Raji (cell line): Measurements from ENCODE around the gene ADNP2.

Source experiments
- POLR2A ChIP-seq: IDR thresholded peaks from 2 replicates; pipeline ENCODE4 v1.6.1; 2011; ENCODE audit warnings: low read depth, low read length, control low read depth; ENCODE audit not compliant: insufficient read depth

ADNP2 gene

GRCh38 chr18:80171054-80171872 lies 62.2 kb downstream of the ADNP2 start:
- TF ChIP-seq POLR2A, result no peak

- no peak for TF ChIP-seq POLR2A
Measured at GRCh38 chr18:80172056-80172455, 63.0 kb downstream of the ADNP2 start.

- no peak for TF ChIP-seq POLR2A
Measured at GRCh38 chr18:80173060-80173459, 64.0 kb downstream of the ADNP2 start.

- no peak for TF ChIP-seq POLR2A
Measured at GRCh38 chr18:80175451-80176204, 66.6 kb downstream of the ADNP2 start.

GRCh38 chr18:80176334-80177073 lies 67.4 kb downstream of the ADNP2 start:
- no peak for TF ChIP-seq POLR2A

GRCh38 chr18:80177128-80177527 lies 68.1 kb downstream of the ADNP2 start:
- no peak for TF ChIP-seq POLR2A

GRCh38 chr18:80178935-80179818 lies 70.1 kb downstream of the ADNP2 start:
- TF ChIP-seq POLR2A, result no peak

- TF ChIP-seq POLR2A, result no peak
Measured at GRCh38 chr18:80179857-80180558, 70.9 kb downstream of the ADNP2 start.

GRCh38 chr18:80180778-80181564 lies 71.9 kb downstream of the ADNP2 start:
- no peak for TF ChIP-seq POLR2A

GRCh38 chr18:80181642-80182461 lies 72.8 kb downstream of the ADNP2 start:
- no peak for TF ChIP-seq POLR2A

GRCh38 chr18:80182855-80183254 lies 73.8 kb downstream of the ADNP2 start:
- TF ChIP-seq POLR2A, result no peak

- TF ChIP-seq POLR2A, result no peak
Measured at GRCh38 chr18:80183273-80184050, 74.4 kb downstream of the ADNP2 start.
